ENCODE measurements around the gene CELSR1.
"Not testable (repeated sequence)": the region's sequence is repeated elsewhere in the genome, so short reads cannot be mapped to it uniquely, and the experiment has no call there.

CELSR1 gene

GRCh38 chr22:46397951-46398350, 139.5 kb downstream of the CELSR1 start:
- DNase-seq (ENCODE audit: low read depth), result no peak

GRCh38 chr22:46397514-46397913, 139.9 kb downstream of the CELSR1 start:
- no peak for DNase-seq (ENCODE audit: low read depth)

- DNase-seq (ENCODE audit: low read depth), result not testable (repeated sequence)
Observed at GRCh38 chr22:46397049-46397448, 140.4 kb downstream of the CELSR1 start.

GRCh38 chr22:46395145-46395544, 142.3 kb downstream of the CELSR1 start:
- DNase-seq (ENCODE audit: low read depth), result no peak

- DNase-seq (ENCODE audit: low read depth), result no peak
Observed at GRCh38 chr22:46394622-46395021, 142.8 kb downstream of the CELSR1 start.

- no peak for DNase-seq (ENCODE audit: low read depth)
Observed at GRCh38 chr22:46393873-46394272, 143.5 kb downstream of the CELSR1 start.

GRCh38 chr22:46392137-46392844, 145.1 kb downstream of the CELSR1 start:
- DNase-seq (ENCODE audit: low read depth), result no peak

GRCh38 chr22:46391486-46392136, 145.8 kb downstream of the CELSR1 start:
- no peak for DNase-seq (ENCODE audit: low read depth)

- peak; percentile 51 for DNase-seq (ENCODE audit: low read depth)
Observed at GRCh38 chr22:46390652-46391301, 146.6 kb downstream of the CELSR1 start.

GRCh38 chr22:46390105-46390651, 147.2 kb downstream of the CELSR1 start:
- no peak for DNase-seq (ENCODE audit: low read depth)

GRCh38 chr22:46389081-46389480, 148.3 kb downstream of the CELSR1 start:
- DNase-seq (ENCODE audit: low read depth), result no peak

GRCh38 chr22:46388647-46389046, 148.8 kb downstream of the CELSR1 start:
- no peak for DNase-seq (ENCODE audit: low read depth)

- DNase-seq (ENCODE audit: low read depth), result no peak
Observed at GRCh38 chr22:46387748-46388147, 149.7 kb downstream of the CELSR1 start.

GRCh38 chr22:46386312-46386711, 151.1 kb downstream of the CELSR1 start:
- DNase-seq (ENCODE audit: low read depth), result no peak

- DNase-seq (ENCODE audit: low read depth), result no peak
Observed at GRCh38 chr22:46382524-46382923, 154.9 kb downstream of the CELSR1 start.

GRCh38 chr22:46381731-46382130, 155.7 kb downstream of the CELSR1 start:
- DNase-seq (ENCODE audit: low read depth), result no peak

GRCh38 chr22:46381142-46381541, 156.3 kb downstream of the CELSR1 start:
- DNase-seq (ENCODE audit: low read depth), result no peak

GRCh38 chr22:46380581-46380980, 156.8 kb downstream of the CELSR1 start:
- no peak for DNase-seq (ENCODE audit: low read depth)

- DNase-seq (ENCODE audit: low read depth), result no peak
Observed at GRCh38 chr22:46380069-46380468, 157.4 kb downstream of the CELSR1 start.

GRCh38 chr22:46379066-46379930, 158.1 kb downstream of the CELSR1 start:
- no peak for DNase-seq (ENCODE audit: low read depth)

GRCh38 chr22:46378426-46379065, 158.9 kb downstream of the CELSR1 start:
- DNase-seq (ENCODE audit: low read depth), result no peak

All from iris pigment epithelial cell (primary cell).